NCI-H510A (cell line): ENCODE results near the gene DTX3.
"Not testable (repeated sequence)": the region's sequence is repeated elsewhere in the genome, so short reads cannot be mapped to it uniquely, and the experiment has no call there.

ENCODE experiments used
- DNase-seq: peaks from one replicate; lab custom pipeline; 2025; lab: John Stamatoyannopoulos, UW

The DTX3 gene

DNA sequence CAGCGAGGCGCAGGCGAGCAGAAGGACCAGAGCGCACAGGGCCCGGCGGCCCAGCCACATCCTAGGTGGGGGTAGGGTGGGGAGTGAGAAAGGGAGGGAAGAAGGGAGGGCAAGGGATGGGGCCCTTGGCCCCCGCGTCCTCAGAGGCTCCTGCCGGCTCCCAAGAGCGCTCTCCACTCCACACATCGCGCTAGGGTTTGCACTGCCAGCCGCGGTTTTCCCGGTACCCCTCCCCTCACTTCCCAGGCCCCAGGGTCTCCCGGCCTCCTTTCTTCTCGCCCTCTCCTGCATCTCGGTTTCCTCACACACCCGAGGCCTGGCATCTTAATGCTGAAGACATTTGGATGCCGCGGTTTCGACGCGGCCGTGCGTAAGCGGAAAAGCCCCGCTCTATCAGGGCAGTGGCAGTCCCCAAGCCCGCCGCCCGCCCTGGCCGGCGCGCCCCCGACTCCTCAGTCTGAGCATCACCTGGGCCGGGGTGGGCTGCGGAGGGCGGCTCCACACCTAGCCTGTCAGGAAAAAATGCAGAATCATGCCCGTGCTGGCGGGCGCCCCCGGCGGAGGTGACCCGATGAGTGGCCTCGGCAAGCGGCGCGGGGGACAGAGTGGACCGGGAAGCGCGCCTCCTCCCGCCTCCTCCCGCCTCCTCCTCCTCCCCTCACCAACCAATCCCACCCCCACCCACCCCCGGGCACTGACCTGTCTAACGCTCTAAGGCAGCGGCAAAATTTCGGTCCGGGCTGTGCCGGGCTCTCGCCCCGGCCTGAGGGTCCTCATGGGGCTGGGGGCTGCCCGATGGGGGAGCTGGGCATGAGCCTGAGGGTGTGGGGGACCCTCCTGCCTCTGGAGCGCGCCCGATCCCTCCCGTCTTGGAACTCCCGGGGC lies 27.7 kb downstream of the DTX3 start:
- DNase-seq, result no peak

DNA sequence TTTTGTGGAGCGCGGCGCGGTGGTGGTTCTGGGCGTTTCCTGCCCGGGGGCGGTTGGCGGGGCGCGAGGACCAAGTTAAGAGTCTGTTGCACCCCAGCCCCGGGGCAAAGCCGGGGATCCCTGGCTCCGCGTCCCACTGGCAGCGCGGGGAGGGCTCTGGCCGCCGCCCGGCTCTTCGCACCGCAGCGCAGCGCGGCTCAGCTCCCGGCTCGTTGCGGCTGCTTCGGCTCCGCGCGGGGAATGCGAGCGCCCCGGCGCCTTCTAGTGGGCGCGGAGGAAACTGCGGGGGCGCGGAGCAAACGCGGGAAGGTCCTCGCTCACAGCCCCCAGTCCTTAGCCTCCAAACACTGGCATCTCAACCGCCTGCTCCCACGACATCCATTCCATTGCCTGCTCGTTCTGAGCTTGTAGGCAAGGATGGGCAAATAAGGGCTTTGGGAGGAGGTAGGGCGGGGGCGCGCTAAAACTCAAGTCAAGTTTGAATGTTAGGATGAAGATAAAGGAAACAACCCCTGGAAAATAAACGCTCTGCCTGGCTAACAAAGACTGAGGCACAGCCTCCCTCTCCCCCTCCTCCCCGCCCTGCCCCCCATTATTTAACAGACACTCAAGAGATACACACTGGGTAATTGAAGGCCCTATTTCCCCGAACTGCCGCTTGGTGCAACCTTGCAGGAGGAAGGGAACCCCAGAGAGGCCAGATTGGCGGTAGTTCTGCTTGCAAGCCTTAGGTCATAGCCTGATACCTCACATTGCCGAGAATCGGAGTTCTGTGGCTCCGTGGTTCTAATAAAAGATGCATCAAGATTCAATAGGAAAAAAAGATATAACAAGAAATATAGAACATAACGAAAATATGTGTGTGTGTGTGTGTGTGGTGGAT lies 28.6 kb downstream of the DTX3 start, which contains the start of gene B4GALNT1:
TSS of gene B4GALNT1 (minus strand) at position 244 of the 883 bp plus-strand sequence. CDS start 1,069 bp downstream, outside the sequence.
- DNase-seq, result peak; percentile 77

DNA sequence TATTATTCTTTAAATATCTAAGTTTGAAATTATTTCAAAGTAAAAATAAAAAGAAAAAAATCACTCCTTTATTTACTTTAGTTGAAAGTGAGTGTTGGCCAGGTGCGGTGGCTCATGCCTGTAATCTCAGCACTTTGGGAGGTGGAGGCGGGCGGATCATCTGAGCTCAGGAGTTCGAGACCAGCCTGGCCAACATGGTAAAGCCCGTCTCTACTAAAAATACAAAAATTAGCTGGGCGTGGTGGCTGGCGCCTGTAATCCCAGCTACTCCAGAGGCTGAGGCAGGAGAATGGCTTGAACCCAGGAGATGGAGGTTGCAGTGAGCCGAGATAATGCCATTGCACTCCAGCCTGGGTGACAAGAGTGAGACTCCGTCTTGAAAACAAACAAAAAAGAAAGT lies 32.1 kb downstream of the DTX3 start:
- not testable (repeated sequence) for DNase-seq

GRCh38 chr12:57637364-57637763 lies 32.7 kb downstream of the DTX3 start:
- DNase-seq, result no peak

GRCh38 chr12:57638096-57638495 lies 33.5 kb downstream of the DTX3 start:
- DNase-seq, result no peak

GRCh38 chr12:57640175-57641042 lies 35.8 kb downstream of the DTX3 start:
- no peak for DNase-seq

DNA sequence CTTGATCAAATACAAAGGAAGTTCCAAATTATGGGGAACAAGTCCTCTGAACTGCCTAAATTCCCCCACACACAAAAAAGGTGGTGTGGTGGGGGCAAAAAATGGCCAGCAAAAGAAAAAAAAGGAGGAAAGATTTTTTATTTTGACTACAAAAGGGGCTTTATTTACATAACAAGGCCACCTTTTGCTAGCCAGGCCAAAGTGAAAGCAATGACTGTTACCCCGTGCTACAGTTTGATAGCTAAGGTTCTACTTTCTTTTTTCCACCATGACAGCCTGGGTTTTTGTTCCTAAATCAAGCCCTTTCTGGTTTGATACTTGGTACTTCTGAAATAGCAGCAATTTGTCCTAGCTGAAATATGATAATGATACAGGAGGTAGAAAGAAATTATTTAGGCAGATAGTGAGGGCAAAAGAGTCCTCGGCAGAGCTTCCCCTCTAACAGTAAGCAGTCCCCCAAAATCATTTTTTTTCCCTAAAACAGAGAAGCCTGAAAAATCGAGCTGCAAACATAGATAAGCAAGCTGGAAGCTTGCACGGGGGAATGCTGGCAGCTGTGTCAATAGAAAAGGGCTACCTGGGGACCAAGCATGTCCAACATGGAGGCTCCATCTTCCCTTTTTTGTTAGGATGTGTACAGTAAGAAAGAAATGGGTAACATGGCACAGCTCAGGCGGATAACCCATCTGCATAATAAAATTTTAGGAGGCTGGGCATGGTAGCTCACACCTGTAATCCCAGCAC lies 37.2 kb downstream of the DTX3 start:
- no peak for DNase-seq

DNA sequence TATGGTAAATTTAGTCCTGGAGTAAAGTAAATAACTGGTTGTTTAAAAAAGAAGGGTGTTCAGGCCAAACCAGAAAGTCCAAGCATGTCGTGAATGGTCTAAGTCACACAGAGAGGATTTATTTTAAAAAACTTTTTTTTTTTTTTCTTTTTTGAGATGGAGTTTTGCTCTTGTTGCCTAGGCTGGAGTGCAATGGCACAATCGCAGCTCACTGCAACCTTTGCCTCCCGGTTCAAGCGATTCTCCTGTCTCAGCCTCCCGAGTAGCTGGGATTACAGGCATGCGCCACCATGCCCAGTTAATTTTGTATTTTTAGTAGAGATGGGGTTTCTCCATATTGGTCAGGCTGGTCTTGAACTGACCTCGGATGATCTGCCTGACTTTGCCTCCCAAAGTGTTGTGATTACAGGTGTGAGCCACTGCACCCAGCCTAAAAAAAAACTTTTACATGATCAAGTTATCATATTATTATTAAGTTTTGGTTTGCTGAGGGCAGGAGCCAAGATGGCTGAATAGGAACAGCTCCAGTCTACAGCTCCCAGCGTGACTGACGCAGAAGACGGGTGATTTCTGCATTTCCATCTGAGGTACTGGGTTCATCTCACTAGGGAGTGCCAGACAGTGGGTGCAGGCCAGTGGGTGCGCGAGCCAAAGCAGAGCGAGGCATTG lies 41.5 kb downstream of the DTX3 start:
- not testable (repeated sequence) for DNase-seq

DNA sequence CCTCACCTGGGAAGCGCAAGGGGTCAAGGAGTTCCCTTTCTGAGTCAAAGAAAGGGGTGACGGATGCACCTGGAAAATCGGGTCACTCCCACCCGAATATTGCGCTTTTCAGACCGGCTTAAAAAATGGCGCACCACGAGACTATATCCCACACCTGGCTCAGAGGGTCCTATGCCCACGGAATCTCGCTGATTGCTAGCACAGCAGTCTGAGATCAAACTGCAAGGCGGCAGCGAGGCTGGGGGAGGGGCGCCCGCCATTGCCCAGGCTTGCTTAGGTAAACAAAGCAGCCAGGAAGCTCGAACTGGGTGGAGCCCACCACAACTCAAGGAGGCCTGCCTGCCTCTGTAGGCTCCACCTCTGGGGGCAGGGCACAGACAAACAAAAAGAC lies 42.0 kb downstream of the DTX3 start:
- DNase-seq, result not testable (repeated sequence)

GRCh38 chr12:57654042-57654441 lies 49.4 kb downstream of the DTX3 start:
- no peak for DNase-seq

- DNase-seq, result no peak
Observed at GRCh38 chr12:57655541-57656240, 51.1 kb downstream of the DTX3 start.

DNA sequence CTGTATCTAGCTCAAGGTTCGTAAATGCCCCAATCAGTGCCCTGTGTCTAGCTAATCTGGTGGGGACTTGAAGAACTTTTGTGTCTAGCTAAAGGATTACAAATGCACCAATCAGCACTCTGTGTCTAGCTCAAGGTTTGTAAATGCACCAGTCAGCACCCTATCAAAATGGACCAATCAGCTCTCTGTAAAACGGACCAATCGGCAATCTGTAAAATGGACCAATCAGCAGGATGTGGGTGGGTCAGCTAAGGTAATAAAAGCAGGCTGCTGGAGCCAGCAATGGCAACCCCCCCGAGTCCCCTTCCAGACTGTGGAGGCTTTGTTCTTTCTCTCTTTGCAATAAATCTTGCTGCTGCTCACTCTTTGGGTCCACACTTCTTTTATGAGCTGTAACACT lies 51.8 kb downstream of the DTX3 start:
- DNase-seq, result not testable (repeated sequence)

DNA sequence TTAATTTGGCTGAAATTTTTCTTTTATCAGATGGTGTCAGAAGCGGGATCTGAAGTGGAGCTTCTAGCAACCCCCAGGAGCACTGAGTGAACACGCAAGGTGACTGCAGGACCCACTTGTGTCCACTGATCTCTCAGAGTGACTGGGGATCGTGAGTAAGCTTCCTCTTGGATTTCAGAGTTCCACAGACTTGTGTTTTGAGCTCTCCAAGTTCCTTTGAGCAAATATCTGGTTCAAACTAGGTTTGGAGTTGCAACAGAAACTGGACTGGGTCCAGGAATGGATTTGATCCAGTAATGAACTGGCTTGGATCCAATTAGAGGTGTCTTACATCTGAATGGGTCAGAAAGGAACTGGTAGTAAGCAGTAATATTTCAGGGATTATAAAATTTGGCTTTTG lies 53.1 kb downstream of the DTX3 start:
- DNase-seq, result no peak

GRCh38 chr12:57658890-57659289 lies 54.3 kb downstream of the DTX3 start:
- DNase-seq, result no peak
